Glutamatergic neuron (in vitro differentiated cells): ENCODE data around the gene FBXO34. TPM values are rescaled to one million over a fixed set of nuclear protein-coding genes. Genes with fewer than 3 reads are reported as not detected.

ENCODE experiments used
- DNase-seq: peaks from one replicate; pipeline ENCODE4 v3.0.0; 2022
- H3K27ac Mint-ChIP-seq: one replicate; pipeline ENCODE4 v1.8.0; 2020; ENCODE audit warnings: mild to moderate bottlenecking, mixed read lengths, inconsistent platforms; ENCODE audit not compliant: unreplicated experiment
- H3K27me3 Mint-ChIP-seq: one replicate; pipeline ENCODE4 v1.8.0; 2020; ENCODE audit warnings: mild to moderate bottlenecking, moderate library complexity, mixed read lengths, inconsistent platforms; ENCODE audit not compliant: unreplicated experiment
- H3K36me3 Mint-ChIP-seq: one replicate; pipeline ENCODE4 v1.8.0; 2020; ENCODE audit warnings: mild to moderate bottlenecking, mixed read lengths, inconsistent platforms; ENCODE audit not compliant: unreplicated experiment
- H3K4me1 Mint-ChIP-seq: one replicate; pipeline ENCODE4 v1.8.0; 2020; ENCODE audit warnings: mild to moderate bottlenecking, low read depth, mixed read lengths, inconsistent platforms; ENCODE audit not compliant: unreplicated experiment
- H3K4me3 Mint-ChIP-seq: one replicate; pipeline ENCODE4 v1.8.0; 2020; ENCODE audit warnings: mild to moderate bottlenecking, mixed read lengths, inconsistent platforms; ENCODE audit not compliant: unreplicated experiment
- H3K9me3 Mint-ChIP-seq: one replicate; pipeline ENCODE4 v1.8.0; 2020; ENCODE audit warnings: mild to moderate bottlenecking, moderate library complexity, mixed read lengths, inconsistent platforms; ENCODE audit not compliant: unreplicated experiment
- total RNA-seq: library from RNA; stranded (reverse); fragmentation: NEBNext Ultra II Directional; extraction: Animal tissue kit (Norgen Biotek cat#: 25700); gene quantifications from one replicate; pipeline ENCODE4 v1.2.1, GENCODE V29; 2021; ENCODE audit not compliant: unreplicated experiment
- TF ChIP-seq, protein P1 (sequence below): fragments of 200-600 bp; sonication (generic); IDR thresholded peaks from one replicate; pipeline ENCODE4 v1.5.0; 2021; ENCODE audit not compliant: partially characterized antibody, unreplicated experiment

Gene FBXO34
- total RNA-seq, 1 donor from 2014 or later = 13.6 TPM

GRCh38 chr14:55233591-55233990 lies 37.6 kb upstream of the FBXO34 start:
- Mint-ChIP-seq H3K27ac (no peak overlapping the region), H3K9me3 (no peaks in the 10 kb centered on the region), H3K4me3 (no peak overlapping the region), H3K27me3 (peaks cover 2% of the 10 kb centered on the region), H3K4me1 (no peaks in the 10 kb centered on the region), H3K36me3 (no peaks in the 10 kb centered on the region)
- no peak for DNase-seq
- TF ChIP-seq, protein P1, sequence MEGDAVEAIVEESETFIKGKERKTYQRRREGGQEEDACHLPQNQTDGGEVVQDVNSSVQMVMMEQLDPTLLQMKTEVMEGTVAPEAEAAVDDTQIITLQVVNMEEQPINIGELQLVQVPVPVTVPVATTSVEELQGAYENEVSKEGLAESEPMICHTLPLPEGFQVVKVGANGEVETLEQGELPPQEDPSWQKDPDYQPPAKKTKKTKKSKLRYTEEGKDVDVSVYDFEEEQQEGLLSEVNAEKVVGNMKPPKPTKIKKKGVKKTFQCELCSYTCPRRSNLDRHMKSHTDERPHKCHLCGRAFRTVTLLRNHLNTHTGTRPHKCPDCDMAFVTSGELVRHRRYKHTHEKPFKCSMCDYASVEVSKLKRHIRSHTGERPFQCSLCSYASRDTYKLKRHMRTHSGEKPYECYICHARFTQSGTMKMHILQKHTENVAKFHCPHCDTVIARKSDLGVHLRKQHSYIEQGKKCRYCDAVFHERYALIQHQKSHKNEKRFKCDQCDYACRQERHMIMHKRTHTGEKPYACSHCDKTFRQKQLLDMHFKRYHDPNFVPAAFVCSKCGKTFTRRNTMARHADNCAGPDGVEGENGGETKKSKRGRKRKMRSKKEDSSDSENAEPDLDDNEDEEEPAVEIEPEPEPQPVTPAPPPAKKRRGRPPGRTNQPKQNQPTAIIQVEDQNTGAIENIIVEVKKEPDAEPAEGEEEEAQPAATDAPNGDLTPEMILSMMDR = no peak

GRCh38 chr14:55238019-55238680 lies 33.1 kb upstream of the FBXO34 start:
- H3K9me3 Mint-ChIP-seq = no peaks in the 10 kb centered on the region
- H3K27ac Mint-ChIP-seq = no peak overlapping the region
- no peaks in the 10 kb centered on the region for H3K4me1 Mint-ChIP-seq
- TF ChIP-seq, protein P1 = no peak
- no peak overlapping the region for H3K4me3 Mint-ChIP-seq
- H3K36me3 Mint-ChIP-seq = no peaks in the 10 kb centered on the region
- H3K27me3 Mint-ChIP-seq = peaks cover 2% of the 10 kb centered on the region
- DNase-seq = no peak

DNA sequence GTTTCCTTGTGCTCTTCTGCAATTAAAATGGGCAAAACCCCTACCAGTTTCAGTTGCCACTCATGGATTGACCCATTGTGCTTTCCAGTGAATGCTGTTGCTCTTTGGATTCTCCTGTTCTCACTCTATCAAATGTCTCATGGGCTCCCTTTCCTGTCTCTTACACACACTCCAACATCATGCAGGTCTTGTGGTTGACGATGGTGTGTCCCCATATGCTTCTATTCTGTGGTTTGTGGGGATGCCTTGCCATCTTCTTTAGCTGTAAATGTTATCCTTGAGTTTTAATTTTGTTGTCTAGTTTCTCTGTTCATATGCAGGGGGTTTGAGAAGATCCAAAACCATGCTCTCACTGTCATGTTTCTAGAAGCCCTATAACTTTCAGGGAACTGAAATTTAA lies 31.9 kb upstream of the FBXO34 start:
- no peak overlapping the region for H3K4me3 Mint-ChIP-seq
- no peak overlapping the region for H3K27ac Mint-ChIP-seq
- TF ChIP-seq, protein P1 = no peak
- no peak for DNase-seq
- H3K4me1 Mint-ChIP-seq = no peaks in the 10 kb centered on the region
- no peaks in the 10 kb centered on the region for H3K9me3 Mint-ChIP-seq
- peaks cover 2% of the 10 kb centered on the region for H3K27me3 Mint-ChIP-seq
- H3K36me3 Mint-ChIP-seq = no peaks in the 10 kb centered on the region

DNA sequence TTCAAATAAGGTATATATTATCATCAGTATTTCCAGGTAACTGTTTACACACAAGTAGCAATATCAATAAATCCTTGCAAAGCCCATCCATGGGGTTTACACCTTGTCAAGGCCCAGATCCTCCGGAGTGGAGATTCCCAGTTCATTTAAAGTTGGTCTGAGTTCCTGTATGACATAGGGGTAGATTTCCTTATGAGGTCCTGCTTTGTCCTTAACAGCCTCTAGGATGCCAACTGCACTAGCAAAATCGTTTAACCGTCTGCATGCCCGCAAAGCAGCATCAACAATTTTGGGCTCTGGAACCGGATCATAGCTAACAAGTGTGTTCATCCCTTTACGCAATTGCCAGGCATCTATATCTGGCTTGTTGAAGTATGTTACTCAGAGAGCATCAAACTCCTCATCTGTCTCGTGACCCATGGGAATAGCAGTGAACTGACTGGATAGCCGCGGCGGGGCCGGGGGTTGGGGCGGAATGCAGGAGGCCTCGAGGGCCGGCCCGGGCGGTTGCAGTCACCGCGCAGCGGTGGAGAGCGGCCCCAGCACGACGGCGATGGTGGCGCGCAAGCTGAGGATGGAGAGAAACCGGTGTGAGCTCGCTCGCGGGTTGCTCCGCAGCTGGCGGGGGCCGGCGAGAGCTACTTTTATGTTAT lies 30.6 kb upstream of the FBXO34 start:
- Mint-ChIP-seq H3K9me3 (no peaks in the 10 kb centered on the region), H3K36me3 (no peaks in the 10 kb centered on the region), H3K4me3 (no peak overlapping the region), H3K27ac (no peak overlapping the region), H3K4me1 (no peaks in the 10 kb centered on the region), H3K27me3 (no peaks in the 10 kb centered on the region)
- DNase-seq = peak; percentile 63
- TF ChIP-seq, protein P1 = no peak

GRCh38 chr14:55241673-55242072 lies 29.5 kb upstream of the FBXO34 start:
- no peaks in the 10 kb centered on the region for H3K27me3 Mint-ChIP-seq
- TF ChIP-seq, protein P1 = no peak
- no peak for DNase-seq
- no peak overlapping the region for H3K4me3 Mint-ChIP-seq
- H3K36me3 Mint-ChIP-seq = no peaks in the 10 kb centered on the region
- H3K4me1 Mint-ChIP-seq = no peaks in the 10 kb centered on the region
- no peak overlapping the region for H3K27ac Mint-ChIP-seq
- H3K9me3 Mint-ChIP-seq = no peaks in the 10 kb centered on the region
